NCI-H2107 treated with DMSO at 0.1 percent for 48 hours (cell line): ENCODE results near the gene C11orf58.

Experiments
- DNase-seq: peaks from one replicate; lab custom pipeline; 2025; ENCODE audit not compliant: unreplicated experiment; lab: John Stamatoyannopoulos, UW

C11orf58 gene

DNA sequence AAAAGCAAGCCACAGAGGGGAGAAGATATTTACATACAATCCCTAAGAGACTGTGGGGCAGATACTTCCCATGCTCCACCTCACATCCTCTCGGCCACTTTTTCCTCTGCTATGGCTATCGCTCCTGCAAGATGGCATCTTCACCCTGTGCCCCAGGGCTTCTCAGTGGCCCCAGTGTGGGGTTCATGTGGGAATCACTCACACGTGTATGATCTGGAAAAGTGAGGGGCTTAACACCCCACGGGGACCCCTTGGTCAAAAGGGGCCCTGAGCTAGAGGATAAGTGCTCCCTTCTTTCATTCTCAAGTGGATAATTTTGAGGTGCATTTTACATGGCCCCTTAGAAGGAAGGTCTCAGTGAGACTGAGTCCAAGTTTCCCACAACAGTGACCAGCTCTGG is 28.7 kb downstream of the C11orf58 start:
- no peak for DNase-seq

DNA sequence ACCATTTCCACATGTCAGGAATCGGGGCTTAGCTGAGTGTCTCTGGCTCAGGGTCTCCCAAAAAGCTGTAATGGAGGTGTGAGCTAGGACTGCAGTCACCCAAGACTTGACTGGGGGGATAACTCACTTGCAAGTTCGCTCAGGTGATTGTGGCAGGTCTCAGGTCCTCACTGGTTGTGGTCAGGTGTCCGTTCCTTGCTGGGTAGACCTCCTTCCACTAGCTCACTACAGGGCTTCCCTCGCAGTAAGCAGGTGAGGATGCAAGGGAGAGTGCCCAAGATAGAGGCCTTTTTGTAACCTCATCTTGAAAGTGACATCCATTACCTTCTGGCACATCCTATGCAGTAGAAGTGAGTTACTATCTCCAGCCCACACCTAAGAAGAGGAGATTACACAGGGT is 29.5 kb downstream of the C11orf58 start:
- DNase-seq: no peak

DNA sequence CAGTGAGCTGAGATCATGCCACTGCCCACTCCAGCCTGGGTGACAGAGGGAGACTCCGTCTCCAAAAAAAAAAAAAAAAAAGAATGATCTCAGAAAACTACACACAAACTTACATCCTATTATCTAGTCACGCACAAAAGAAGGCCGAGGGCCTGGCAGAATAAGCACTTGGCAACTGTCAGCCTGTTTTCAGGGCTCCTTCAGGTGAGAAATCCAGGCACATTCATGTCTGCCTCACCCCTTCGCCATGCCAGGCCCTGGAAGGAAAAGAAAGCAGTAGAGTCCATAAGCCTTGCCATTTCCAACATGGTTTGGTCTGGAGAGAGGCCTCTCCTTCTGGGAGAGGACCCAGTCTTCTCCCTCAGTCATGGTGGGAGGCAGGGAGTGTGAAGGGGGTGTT is 30.9 kb downstream of the C11orf58 start:
- DNase-seq: no peak

DNA sequence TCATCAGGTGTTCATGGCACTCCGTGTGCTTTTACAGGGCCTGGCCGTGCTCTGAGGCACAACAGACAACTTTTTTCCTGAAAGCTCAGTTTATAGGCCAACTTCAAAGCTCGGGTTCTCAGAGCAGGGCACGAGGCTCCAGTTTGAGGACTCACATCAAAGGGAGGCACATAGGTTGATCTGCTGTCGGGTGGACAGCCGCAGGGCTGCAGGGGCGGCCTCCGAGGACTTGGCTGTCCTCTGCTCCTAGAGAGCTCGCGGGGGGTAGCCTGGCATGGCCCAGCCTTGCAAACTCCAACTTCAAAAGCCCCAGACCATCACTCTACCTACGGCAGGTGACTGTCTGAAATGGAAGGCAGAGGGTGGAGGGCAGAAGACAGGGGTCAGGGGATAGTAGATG is 31.6 kb downstream of the C11orf58 start:
- DNase-seq: no peak

DNA sequence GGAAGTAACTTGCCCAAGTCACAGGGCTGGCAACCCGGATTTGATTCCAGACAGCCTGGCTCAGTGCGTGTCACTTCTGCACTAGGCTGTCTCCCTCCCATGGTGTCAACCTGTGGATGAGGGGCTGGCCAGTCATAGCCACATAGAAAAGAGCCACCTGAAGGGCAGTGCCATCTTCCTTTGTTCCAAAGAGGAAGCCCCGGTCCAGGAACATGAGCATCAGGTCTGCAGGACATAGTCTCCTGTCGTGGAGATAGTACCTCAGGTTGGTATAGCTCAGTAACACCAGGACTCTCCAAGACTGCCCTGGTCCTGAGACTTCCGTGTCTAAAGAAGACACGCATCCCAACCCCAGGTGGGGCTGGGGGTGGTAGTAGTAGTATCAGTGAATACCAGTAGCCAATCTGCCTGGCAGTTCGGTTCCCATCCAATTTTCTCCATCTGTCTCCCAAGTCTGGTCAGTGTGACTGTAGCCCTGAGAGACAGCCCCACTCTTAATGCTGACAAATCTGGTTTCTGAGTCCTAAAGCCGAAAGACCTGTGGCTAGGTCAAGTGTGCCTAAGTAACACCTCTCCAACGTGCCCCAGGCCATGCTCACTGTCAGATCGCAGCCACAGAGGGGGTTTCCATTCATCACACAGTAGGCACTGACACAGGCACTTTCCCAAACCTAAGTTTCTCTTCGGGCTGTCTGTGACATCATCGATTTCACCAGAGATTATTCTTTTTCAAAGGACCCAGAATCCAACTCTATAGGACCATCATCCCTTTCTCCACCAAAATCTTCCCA is 33.1 kb downstream of the C11orf58 start:
- no peak for DNase-seq

DNA sequence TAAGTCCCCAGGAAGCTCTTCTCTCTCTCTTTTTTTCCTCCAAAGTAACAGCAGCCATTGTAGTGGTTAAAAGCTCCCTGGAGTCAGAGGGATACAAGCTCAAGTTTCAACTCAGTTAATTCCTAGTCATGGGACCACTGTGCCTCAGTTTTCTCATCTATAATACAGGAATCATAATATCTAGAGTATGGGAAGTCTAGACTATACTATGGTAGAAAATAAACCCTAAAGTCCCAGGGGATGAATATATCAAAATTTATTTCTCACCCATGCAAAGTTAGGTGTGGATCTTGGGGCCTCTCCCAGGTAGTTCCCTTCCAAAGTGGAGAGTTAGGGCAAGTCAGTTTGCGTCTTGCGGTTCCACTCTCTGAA is 33.7 kb downstream of the C11orf58 start:
- no peak for DNase-seq

DNA sequence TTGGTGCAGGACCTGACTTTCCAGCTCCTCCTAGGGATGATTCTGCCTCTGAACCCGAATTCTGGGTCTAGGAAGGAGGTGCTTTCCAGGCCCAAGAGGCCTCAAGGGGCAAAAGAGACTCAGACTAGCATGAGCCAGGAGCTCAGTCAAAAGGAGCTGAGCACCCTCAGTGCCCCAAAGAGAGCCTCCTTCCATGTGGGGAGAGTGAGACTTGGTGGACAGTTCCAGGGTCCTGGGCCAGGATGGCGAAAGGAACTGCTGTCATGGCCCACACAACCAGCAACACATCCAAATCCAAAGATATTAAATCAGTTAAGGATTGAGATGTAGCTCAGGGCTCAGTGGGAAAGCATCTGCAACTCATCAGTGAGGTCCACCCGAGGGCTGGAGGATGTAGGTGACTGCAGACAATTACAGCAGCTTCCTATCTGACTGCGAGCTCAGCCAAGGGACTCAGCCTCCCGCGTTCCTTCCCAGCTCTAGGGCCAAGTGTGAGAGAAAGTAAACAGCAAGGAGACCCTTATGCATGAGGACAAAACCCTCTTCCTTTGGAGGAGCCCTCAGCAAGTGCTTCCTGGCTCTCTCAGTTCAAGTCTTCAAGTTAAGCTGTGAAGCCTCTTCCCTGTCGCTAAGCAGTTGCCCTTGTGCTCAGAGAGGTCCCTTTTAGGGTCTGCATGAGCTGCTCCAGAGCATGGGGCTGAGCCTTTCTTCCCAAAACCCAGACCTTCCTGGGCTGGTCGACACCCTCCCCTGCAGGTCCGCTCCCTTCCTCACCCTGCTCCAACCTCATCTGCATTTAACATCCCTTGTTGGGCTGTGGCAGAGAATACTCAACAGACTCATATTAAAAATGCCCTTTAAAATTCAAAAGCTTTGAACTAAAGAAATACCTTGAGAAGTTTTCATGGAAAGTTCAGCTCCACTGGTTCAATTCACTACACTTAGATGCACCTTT is 35.8 kb downstream of the C11orf58 start:
- no peak for DNase-seq

DNA sequence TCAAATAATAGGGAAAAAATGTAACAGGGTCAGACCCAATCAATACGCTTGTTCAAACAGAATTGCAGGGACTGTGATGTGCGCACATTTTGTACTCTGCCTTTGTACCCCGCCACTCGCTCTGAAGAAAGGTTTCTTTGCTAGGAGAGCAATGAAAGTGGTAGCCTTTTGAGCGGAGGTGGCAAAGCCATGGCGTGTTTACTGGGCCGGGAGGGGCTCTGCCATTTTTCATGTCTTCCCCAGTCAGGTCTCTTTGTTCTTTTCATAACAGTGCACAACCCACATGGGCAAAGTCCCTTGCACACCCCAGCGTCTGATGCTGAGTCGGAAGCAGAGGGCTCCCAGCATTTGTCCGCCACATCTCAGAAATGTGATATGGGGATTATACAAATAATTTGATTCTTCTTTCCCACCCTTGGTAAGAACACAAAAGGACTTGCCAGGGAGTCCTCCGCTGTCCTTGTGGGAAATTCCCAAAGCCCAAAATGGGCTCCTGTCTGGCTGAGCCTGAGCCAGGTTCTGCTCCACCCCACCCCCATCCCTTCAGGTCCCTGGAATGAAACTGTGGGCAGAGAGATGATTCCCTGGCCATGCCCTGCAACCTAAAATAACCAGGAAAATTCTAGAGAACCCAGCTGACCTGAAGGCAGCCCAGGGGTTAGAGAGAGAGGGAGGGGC is 36.6 kb downstream of the C11orf58 start:
- DNase-seq: no peak

DNA sequence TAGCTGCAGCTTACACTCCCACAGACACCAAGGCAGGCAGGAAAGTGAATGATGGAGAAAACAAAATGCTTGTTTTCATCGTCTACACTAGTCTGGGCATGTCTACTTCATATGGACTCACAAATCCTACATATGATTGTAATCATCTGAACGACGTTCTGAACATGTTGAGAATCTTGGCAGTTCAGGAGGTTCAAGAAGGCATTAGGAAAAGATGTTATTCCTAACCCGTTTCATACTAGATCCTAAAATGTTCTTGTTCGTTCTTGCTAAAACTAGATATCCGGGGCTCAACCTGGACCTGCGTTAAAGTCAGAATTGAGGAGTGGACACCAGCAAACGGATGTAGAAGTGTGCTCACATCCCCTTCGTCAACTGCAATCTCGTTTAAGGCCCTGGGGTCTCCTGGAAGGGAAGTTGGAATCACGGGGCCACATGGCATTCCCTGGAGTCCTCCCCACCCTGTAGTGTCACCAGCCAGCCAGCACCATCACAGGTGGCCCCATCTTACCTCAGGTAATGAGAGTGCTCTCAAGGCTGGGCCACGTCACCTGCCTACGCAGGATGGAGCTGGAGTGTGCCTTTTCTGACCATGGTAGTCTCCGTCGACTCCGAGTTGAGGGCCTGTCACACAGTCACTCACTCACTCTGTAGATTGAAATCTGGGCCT is 37.3 kb downstream of the C11orf58 start:
- no peak for DNase-seq

DNA sequence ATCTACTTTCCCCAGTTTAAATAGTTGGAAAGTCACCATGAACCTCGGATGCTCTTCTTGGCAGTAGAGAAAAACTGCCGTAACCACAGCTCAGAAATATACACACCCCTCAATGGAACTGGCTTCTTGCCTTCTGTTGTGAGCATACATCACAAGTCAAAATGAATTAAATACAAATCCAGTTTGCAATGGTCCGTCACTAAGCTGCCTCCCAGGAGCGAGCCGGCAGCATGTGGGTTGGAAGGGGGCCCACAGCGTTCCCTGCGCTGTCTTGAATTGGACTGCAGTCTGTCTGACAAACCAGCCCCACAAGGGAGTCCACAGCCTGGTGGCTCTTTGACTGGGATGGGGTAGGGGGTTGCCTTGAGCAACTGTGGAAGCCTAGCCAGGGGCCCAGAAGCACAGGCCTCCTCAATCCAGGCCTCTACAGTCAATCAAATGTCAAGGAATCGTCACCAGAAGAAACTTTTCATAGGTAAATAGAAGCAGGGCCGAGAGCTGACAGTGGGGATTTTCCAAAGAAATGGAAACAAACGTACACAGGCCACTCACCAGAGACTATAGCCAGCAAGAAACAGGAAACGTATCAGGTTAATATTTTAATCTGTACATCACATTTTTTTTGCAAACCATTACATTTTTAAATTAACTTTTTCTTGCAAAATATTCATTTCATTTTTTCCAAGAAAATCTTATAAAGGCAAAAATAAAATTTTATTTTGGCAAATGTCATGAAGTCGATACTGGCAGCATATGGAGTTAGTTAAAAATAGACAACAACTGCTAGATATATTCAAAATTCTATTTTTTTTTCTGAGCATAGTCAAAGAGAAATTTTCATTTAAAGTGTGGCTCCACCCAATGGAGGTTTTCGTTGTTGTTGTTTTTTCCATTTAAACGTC is 38.5 kb downstream of the C11orf58 start:
- DNase-seq: no peak

DNA sequence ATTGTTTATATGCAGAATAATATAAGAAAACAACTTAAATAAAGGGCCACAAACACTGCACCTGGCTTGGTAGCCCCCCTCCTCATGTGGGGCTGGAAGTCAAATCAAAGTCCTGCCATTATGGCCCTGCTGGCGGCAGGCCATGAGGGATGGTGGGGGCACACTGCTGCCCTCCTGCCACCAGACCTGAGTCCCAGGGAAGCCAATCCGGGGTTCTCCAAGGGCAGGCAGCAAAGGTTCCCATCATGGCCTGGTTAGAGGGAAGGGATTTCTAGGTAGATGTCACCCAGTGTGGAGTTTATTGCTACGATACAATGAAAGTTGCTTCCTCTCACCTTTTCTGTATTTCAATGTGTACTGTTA is 39.1 kb downstream of the C11orf58 start:
- DNase-seq: no peak

DNA sequence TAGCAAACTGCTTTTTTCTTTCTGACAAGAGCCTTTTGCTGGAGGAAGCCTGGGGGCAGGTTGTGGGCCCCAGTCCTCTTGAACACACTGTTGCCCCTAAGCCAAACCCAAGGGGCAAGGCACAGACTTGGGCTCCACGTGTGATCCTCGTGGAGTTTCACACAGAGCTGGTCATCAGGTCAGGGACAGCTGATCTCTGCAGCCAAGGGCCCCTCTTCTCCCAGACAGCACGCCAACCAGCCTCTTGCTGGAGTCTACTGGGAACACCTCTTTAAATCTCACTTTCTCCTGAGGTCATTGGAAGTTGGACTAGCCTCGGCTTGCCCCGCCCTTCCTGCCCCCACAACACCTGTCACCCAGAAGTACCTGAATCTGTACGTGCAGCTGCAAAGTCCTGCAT is 39.8 kb downstream of the C11orf58 start:
- DNase-seq: no peak

DNA sequence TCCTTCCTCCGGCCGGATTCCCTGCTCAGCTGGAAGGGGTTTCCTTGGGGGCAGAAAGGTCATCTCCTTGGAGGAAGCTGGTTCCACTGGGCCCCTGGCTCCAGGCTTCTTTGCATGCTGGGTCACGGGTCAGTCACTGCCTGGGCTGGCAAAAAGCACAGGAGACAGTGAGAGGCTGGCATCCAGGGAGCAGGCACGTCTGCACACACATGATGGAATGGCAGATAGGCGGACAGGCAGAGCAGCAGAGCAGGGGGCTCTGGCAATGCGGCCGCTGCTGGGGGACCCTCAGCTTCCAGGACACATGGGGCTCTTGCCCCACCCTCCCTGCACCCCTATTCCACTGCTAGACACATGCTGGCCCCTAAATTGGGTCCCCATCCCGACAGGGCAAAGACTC is 40.4 kb downstream of the C11orf58 start:
- no peak for DNase-seq

DNA sequence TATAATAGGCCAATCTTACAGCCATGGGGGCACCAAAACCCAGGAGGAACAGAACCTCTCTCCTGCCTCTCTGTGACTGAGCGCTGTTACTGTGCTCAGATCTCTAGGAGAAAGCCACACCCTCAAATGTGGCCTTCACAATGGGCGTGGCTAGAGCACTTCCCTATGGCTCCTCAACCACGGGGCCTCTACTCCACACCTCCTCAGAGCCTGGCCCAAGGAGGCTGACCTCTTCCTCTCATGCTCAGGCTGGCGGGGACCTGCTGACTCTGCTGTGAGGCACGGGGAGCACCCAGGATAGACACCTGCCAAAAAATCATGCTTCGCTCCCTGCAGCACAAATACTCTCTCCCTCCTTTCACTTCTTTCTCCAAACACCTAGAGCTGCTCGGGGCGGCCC is 41.0 kb downstream of the C11orf58 start:
- DNase-seq: no peak

DNA sequence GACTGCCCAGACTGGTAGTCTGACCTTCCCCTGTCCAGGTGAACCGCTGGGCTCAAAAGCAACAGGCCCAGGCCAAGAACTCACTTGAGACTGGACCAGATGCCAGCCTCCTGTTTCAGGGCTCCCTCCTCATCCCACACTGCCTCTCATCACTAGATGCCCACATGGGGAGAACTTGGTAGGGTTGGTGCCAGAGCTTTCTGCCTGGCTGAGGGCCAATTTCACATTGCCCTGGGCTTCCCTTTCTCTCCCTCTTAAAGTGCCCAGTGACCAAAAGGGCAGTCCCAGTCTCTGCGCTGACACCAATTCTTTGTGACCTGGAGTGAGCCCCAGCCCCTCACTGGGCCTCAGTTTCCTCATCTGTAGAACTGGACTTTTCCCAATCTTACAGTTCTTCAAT is 41.7 kb downstream of the C11orf58 start:
- no peak for DNase-seq

DNA sequence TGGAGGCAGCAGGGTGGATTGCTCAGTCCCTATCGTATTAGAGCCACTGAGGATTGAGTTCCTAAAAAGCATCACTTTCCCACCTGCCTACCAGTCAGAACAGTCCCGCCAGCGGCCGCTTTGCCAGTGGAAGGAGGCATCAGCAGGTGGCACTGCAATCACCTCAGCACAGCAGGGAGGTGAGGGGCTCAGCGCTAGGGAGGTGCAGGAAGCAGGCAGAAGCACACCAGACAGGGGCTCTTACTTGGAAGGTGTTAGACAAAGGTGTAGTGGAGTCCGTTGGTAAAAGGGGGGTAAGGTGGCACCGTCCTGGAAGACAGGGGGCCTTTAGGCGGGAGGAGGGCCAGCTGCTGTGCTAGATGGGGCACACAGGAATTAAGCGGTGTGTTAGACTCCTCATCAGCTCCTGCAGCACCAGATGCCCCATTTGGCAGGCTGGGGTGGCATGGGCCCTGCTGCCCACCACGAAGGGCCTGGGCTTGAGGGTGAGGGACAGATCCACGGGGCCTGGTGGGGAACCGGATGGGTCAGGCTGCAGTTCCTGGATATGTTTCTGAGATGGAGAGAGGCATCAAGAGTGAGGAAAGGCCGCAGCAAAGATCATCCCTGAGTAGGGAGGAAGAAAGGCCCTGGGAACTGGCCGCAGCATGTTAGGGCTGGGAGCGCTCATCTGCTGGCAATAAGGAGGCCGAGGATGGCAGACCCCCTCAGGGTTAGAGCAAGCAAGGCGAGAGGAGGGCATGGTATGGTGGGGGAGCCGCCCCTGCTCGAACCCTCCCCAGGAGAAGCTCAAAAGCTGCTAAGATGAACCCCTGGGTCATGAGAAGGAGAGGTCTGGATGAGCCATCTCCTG is 42.5 kb downstream of the C11orf58 start:
- DNase-seq: no peak

DNA sequence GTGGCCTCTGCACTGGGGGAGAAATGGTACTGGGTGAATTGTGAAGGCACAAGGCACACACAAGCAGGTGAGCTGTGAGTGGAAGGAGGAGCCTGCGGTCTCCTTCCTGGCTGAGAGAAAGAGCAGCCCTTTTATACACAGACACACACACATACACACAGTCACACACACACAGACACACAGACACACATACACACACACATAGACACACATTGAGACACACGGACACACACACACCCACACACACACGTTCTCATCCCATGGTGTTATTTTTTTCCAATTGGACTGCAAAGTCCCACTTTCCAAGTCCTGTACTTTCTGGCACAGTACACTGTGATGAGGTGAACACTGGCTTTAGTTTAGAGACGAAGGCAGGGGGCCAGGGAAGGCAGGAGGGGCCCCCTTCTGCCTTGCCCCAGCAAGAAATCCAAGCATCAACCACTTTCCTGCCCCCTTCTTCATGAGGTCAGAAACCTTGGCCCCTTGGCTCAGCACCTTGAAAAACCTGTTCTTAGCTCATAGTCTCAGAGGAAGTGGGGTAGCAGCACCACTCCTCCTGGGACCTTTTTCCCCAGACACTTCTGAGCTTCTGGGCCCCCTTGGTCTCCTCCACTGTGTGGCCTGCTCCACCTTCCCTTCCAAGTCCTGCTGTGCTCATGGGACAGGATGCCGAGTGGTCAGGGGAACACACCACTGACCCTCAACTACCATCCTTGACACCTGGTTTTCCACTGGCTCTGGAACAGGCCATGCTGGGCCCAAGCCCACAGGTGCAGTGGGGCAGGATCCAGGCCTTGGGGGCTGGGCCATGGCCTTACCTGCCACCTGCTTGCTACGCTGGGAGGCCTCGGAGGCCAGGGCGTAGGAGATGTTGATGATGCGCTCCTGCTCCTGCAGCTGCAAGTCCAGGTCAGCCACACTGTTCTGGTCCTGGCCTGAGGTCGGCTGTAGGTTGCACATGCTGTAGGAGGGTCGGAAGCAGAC is 43.8 kb downstream of the C11orf58 start:
- no peak for DNase-seq

DNA sequence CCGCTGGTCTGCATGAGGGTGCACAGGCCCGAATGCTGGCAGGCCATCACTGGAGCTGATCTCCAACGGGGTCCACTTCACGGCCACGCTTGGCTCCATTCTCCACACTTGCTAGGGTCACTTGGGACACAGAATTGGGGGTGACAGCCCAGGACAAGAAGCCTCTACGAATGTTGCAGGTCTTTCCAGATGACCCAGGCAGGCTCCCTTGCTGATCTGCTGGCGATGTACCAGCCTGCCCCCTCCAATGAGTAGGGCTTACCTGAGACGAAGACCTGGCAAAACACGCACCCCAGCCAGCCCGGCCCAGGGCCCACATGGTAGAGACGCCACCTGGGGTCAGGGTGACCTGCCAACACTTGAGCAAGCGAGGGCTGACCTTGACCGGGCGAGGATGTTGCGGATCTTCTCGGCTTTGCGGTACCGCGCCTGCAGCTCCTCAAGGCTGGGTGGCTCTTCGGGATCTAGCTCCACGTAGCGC is 44.9 kb downstream of the C11orf58 start:
- DNase-seq: no peak
